ENCODE measurements around the gene PKIG.

PKIG gene

DNA sequence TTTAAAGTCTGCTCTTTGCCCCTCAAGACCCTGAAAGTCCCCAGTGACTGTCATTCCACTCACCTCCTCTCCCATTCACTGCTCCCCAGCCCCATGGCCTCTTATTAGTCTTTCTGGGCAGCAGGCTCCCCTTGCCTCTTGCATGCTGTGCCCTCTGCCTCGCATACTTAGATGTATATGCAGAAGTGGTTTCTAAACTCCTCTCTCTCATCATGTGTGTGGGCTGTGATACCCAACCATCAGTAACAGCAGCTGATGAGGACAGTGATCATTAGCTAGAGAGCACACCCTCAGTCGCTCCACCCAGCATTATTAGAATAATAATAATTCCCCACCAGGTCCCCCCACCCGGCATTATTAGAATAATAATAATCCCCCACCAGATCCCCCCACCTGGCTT is 14.5 kb downstream of the PKIG start:
- DNase-seq (ENCODE audit: low read depth): no peak

DNA sequence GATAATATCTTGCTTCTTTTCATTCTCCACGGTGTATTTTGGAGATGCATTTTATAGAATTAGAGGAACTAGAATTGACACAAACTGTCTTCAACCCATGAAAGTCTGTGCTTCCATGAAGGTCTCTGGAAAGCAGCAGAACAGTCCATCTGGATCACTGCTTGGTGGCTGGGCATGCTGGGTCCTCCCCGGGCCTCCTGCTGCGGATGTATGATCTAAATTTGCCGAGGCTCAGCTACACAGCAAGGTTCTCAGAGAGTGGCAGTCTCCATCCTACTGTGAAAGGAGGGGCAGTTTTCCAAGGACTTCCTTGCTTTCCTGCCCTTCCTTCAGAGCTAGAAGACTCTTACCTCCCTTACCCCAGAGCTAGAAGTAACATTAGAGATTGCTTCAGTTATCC is 15.1 kb downstream of the PKIG start:
- no peak for DNase-seq (ENCODE audit: low read depth)

DNA sequence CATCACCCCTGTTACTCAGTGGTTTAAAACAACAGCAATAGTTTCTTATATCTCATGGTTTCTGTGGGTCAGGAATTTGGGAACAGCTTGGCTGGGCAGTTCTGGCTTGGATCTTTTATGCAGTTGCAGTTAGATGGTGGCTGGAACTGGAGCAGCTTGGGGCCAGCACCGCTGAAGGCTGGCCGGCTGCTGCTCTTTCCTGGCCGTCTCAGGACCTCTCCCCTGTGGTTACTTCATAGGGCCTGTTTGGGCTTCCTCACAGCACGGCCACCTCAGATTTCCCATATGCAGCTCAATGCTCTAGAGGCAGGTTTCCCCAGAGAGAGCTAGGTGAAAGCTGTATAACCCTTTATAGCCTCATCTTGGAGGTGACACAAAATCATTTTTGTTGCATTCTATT is 15.6 kb downstream of the PKIG start:
- DNase-seq (ENCODE audit: low read depth): no peak

DNA sequence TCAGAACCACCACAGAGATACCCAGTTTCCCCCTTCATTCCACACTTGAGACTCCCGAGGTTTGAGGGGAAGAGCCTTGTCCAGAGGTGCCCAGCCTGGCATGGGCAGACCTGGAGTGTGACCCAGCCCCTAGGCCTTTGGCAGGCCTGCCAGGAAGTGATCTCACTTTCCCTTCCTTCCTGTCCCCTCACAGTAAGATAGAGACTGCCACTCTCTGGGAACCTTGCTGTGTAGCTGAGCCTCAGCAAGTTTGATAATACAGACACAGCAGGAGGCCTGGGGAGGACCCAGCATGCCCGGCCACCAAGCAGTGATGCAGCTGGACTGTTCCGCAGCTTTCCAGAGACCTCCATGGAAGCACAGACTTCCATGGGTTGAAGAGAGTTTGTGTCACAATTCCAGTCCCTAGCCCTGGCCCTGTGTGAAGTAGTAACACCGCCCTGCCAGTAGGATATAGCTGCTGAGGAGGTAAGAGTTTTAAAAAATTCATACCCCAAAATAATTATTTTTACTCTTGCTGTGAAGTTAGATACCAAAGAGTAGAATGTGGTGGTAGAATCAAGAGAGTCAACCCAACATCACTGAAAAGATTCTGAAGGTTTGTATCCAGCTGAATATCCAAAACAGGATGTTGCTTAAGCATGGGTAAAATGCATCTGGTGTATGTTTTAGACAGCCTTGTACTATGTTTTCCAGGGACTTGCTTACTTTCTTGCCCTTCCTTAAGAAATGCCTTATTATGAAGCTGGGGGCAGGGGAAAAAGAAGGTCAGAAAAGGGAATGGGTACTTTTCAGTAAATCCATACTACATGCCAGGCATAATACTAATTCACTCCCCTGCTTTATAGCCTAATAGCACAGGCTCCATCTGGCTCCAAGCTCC is 16.3 kb downstream of the PKIG start:
- no peak for DNase-seq (ENCODE audit: low read depth)

DNA sequence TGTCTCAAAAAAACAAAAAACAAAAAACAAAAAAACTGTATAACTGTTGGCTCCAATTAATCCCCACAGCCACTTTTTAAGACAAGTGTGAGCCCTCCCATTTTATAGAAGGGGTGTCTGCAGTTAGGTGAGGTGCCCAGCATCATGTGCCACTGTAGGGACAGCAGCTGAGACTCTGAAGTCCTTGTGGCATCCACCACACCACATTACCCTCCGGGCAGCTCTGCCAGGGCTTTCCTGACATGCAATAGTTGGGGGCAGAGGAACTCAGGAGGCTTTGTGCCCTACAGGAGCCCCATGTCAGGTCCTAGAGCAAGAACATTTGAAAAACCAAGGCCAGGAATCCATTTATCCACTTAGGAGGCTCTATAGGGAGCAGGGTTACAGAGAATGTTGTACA is 17.3 kb downstream of the PKIG start:
- DNase-seq (ENCODE audit: low read depth): no peak

DNA sequence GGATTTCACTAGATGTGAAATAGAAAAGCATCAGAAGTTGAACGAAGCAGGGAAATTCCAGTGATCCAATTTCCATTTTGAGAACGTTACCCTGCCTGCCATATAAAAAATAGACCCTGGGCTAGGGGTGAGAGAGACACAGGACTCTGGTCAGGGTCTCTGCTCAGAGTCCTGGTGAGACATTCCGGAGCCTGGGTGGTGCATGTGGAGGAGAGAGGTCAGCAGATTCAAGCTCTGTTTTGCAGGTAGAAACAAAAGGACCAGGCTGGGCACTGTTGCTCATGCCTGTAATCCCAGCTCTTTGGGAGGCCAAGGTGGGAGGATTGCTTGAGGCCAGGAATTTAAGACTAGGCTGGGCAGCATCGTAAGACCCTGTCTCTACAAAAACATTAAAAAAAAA is 17.9 kb downstream of the PKIG start:
- DNase-seq (ENCODE audit: low read depth): no peak

DNA sequence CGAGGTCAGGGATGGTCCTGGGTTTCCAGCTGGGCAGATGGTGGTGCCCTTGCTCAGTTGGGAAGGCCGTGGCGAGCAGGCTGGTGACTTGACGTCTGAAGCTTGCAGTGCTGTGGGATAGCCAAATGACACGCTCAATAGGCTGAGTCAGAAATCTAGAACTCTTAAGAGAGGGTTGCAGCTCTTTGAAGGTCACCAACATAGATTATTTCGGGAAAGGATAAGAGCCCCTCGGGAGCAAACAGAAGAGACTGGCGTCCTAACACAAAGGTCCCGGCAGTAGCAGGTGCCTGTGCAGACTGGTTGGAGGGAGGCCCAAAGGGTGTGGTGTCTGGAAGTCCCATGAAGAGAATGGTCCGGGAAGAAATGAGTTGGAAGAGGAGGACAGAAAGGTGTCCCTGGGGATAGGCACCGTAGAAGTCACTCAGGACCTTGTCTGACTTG is 18.4 kb downstream of the PKIG start:
- no peak for DNase-seq (ENCODE audit: low read depth)

DNA sequence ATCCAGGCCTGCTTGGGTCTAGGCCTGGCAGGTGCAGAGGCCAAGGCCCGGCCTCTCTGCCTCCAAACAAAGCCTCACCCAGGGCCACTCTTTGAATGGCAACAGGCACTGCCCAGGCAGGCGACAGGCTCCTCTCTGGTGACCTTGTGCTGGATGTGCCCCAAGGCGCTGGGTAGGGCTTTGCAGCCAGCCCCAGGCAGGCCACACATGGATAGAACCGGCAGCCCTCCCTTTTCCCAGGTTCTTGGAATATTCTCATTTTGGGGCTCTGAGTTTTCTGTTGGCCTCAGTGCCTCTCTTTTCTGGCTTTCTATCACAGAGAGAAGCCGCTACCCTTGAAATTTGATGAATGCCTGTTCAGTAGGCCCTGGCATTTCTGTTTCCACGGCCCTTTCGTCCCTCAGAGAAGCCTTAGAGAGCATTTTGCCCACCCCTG is 18.9 kb downstream of the PKIG start:
- DNase-seq (ENCODE audit: low read depth): no peak

DNA sequence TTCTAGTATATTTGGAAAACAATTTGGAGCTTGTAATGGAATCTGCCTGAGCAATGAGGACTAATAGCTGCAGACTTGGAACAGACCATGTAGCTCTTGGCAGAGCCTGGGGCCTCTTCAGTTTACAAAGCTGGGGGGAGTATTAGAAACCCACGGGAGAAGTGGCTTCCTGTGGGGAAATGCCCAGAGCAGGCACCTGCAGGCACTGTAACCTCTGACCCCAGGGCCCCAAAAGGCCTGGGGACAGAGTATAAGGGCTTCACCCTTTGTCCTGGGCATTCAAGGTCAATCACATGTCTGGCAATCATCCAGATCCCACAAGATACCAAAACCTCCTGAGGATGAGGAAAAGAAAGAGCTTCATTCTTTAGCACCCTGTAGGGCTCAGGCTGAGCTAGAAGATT is 19.4 kb downstream of the PKIG start:
- DNase-seq (ENCODE audit: low read depth): no peak

DNA sequence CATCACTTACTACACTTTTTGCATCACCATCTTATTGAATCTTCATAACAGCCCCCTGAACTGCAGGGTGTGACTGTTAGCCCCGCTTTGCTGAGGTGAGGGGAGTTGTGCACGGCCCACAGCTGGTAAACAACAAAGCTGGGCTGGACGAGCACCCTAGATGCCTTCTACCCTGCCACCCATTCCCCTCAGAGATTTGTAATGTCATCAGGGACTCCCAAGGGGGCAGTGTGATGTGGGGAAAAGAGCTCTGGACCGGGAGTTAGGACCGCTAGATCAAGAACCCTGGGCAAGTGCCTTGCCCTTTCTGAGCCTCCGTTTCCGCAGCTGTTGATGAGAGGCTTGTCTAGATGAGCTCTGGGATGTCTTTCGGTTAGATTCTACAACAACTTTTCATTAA is 20.9 kb downstream of the PKIG start:
- DNase-seq (ENCODE audit: low read depth): no peak

DNA sequence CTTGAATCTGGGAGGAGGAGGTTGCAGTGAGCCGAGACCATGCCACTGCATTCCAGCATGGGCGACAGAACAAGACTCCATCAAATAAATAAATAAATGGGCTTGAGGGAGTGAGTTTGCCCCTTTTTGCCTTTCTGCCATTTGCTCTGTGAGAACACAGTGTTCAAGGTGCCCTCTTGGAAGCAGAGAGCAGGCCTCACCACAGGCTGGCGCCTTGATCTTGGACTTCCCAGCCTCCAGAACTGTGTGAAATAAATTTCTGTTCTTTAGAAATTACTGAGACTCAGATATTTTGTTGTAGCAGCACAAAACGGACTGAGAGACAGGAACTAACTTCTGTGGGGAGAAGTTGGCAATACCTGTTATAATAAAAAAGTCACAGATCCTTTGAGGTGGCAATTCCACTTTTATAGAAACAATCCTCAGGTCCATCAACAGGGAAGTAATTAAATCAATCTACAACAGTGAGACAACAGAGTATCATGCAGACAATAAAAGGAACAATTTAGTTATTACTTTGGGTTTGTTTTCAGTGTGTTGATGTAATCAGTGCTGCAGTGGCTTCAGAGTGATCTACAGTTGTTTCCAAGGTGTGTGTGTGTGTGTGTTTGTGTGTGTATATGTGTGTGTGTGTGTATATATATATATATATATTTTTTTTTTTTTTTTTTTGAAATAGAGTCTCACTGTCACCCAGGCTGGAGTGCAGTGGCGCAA is 24.5 kb downstream of the PKIG start:
- DNase-seq (ENCODE audit: low read depth): no peak

DNA sequence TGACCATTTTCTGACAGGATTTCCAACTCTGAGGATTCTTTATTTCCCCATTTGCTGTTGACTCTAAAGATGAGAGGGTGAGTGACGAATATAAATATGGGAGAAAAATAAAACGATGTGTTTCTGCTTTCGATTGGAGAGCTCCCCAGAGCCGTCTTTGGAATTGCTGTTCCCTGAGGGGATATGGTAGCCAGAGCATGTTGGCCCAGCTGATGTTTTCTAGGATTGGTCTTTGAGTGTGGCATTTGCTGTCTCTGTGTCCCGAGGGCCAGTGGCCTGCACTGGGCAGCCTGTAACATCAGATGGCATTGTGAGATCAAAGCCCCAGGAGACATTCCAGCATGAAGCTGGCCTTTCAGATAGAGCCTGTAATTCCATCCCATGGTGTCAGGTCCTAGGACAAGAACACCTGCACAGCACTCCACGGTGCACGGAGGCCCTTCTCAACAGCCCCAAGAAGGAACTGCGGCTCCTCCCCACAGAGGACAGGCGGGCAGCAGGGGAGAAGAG is 26.7 kb downstream of the PKIG start:
- DNase-seq (ENCODE audit: low read depth): no peak

DNA sequence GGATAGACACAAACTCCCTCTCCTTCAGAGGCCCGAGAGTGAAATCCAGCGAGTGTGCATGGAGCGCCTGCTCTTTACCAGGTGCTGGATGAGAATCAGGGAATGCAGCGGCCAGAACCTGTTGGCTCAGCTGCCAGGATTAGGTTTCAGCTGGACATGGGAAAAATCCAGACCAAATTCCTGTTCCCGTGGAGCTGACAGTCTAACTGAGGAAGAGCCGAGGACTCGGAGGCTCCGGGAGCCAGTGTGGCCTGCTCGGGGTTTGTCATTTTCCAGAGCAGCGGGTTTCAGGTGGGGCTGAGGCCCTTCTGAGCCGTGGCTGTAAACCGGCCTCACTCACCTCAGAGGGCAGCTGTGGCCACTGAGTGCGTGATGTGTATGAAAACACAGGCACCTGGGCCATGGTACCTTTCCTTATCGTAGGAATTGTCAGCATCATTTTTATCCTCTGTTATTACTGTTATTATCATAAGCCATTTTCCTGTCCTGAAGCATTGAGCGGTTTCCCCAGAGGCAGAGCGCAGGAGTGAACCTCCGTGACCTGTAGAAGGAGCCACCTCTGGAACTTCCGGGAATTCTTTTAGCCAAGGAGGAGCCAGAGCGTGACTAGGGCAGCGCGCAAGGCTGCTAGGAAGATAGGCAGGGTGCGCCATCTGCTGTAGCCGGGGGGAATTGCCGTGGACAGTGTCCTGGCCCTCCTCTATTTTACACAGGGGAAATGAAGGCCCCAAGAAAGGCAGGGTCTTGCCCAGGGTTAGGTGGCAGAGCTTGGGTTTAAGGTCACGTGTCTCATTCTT is 27.3 kb downstream of the PKIG start:
- DNase-seq (ENCODE audit: low read depth): peak; percentile 73

DNA sequence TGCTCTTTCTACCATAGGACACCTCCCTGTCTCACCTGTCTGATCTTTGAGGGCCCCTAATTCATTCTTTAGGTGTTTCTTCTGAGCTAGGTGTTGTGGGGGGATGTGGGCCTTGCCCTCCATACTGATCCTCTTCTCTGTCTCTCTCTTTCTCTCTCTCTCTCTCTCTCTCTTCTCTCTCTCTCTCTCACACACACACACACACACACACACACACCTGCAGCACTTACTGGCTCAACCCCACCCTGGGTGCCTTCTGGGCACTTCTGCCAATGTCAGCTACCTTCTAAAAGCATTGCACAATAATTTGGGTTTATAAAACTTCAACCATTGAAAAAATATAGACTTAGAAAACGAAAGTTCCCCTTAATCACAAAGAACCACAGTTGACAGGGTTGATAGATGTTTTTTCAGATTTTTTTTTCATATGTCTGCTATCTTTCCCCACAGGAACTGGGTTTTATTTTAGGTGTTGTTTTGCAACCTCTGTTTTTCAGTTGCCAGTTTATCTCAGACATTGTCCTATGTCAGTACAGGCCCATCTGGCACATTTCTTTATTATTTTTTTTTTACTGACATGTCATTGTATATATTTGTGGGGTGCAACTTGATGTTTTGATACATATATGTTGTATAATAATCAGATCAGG is 28.1 kb downstream of the PKIG start:
- DNase-seq (ENCODE audit: low read depth): no peak

DNA sequence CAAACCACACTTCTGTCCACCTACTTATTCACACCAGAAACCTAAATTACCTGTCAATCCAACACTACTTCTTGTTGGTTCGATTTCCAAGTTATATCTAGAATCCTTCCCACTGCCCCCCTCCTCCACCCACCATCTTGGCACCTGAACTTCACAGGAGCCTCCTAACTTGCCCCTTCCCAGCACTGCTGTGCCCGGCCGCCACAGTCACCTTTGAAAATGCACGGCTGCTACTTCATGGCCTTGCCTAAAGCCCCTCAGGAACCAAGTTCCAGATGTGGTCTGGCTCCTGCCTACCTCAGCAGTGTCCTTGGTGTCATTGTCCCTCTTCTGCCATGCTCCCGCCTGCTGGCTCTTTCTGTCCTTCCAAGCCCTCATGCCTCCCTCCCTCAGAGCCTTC is 31.2 kb downstream of the PKIG start:
- DNase-seq (ENCODE audit: low read depth): no peak

DNA sequence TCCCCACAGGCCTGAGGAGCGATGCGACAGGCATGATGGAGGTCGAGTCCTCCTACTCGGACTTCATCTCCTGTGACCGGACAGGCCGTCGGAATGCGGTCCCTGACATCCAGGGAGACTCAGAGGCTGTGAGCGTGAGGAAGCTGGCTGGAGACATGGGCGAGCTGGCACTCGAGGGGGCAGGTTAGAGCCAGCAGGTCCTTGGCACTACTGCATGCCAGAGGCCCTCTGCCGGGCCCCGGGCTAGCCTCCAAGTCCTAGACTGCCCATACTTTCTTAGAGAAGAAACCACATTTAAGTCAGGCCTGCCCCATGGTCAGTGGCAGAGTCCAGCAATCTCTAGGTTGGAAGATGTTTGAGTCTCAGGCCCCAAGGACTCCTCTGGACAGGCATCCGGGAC is 32.1 kb downstream of the PKIG start:
- DNase-seq (ENCODE audit: low read depth): no peak

DNA sequence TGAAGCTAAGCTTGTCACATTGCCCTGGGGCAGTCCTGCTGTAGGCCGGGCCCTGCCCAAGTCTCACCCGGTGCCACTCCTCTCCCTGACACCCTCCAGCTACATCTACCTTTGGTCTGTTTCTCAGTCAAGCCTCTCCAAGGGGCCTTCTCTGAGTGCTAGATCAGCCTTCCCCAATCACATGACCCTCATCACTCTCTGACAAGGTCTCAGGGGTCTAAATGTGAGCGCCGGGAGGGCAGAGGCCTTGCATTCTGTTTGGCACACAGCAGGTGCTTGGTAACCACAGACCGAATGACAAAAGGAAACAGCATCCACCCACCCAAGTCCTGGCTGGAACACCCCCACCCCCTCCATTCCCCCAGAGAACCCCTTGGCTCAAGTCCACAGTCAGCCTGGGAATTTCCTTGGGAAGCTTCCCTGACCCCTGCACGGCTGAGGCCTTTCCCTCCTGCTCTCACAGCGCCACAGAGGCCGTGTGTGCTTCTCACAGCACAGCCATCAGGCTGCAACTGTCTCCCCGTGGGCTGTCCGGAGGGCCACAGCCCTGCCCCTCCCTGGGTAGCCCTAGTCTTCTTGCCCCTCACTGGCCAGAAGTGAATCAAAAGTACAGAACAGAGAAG is 32.9 kb downstream of the PKIG start:
- DNase-seq (ENCODE audit: low read depth): no peak

DNA sequence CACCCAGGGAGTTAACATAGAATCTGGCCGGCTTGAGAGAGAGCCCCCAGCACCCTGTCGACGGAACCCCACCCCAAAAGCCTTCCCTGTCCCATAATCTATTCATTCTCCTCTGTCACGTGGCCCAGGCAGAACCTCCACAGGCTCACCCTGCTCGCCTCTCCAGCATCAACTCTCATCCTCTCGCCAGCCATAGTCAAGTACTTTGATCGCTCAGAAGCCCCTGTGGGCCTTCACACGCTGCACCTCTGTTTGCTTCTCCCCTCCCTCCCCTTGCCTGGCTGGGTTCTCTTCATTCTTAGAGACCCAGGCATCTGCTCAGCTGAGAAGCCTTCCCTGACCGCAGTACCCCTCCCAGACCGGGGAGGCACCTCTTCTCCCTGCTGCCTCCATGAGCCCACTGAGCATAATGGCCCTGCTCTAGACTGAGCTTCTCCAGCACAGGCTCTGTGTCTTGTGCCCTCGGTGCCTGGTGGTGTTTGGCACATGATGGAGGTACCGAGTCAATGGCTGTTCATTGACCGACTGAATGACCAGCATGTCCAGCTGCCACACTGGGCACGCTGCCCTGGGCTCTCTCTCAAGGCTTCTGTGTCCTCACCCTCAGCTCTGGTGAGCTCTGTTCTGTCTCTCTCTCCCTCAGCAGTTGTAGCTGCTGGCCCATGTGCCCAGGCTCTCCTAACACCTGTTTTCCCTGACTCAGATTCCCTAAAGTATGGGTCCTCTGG is 33.7 kb downstream of the PKIG start:
- no peak for DNase-seq (ENCODE audit: low read depth)

DNA sequence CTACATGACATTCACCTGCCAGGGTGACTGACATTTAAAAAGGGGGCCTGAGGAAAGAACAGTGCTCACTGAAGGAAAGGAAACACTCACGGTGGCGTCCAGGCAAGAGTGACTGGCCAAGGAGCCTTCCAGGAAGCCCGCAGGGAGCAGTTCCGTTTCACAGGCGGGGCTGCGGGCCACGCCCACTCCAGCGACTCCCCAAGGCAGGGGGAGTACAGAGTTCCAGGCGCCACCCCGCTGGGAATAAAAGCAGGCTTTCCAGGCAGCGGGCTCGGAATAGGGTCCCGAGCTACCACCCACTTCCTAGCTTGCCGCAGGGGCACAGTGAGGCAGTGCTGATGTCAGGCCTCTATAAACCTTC is 34.2 kb downstream of the PKIG start:
- no peak for DNase-seq (ENCODE audit: low read depth)

DNA sequence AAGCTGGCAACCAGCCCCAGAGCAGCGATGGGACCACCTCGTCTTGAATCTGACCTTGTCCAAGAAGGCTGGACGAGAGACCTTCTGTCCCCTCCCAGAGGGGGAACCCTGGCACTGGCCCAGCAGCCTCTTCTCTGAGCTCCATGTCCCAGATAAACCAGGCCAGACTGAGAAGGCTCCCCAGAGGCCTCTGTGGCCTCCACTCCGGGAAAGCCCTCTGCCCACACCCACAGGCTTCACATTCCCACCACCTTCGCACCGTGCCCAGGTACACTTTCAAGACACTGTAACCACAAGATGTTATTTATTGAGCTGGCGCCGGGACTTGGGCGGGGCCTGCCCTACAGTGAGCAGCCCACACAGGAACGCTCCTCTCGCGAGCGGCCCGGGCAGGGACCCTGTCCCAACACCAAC is 35.9 kb downstream of the PKIG start:
- no peak for DNase-seq (ENCODE audit: low read depth)

DNA sequence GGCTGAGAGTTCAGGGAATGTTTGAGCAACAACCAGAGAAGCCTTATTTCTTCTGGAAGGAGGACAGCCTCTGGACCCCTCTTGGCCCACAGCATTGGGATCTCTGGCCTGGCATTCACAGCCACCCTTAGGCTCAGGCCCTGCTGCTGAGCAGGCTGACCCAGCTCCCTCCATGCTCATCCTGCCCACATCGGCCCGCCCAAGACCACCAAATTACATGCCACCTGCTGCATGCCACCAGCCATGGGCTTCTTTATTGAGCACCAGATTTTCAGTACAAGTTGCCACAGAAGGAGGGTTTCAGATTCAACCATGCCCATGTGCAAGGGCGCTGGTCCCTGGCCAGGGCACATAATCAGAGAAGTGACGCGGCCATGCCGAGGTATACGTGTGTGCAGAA is 36.9 kb downstream of the PKIG start:
- no peak for DNase-seq (ENCODE audit: low read depth)
